HG03175 (cell line): ENCODE measurements around the gene GPR153.

Experiments used
- ATAC-seq: cut with Tn5 transposase; IDR thresholded peaks from one replicate; pipeline ENCODE4 v1.9.1; 2021; ENCODE audit warnings: mild to moderate bottlenecking, moderate library complexity; ENCODE audit not compliant: unreplicated experiment

Gene GPR153

DNA sequence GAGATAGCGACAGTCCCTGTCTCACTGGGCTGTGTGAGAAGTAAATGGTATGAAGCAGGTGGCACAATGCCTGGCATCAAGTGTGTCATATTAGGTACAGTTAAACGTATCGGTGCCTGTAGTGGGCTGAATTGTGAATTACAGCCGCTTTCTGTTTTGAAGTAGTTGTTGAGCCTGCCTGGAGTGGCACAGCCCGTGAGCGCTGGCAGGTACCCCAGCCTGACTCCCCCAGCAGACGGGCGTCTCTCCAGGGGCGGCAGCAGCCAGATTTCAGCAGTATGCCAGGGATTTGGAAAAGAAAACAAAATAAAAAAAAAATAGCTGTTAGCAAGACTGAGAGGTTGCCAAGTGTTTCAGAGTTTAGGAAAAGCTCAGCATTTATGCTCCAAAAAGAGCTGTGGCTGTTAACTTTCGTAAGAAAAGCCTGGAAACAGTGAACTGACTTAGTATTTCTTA lies 26.6 kb upstream of the GPR153 start:
- no peak for ATAC-seq

DNA sequence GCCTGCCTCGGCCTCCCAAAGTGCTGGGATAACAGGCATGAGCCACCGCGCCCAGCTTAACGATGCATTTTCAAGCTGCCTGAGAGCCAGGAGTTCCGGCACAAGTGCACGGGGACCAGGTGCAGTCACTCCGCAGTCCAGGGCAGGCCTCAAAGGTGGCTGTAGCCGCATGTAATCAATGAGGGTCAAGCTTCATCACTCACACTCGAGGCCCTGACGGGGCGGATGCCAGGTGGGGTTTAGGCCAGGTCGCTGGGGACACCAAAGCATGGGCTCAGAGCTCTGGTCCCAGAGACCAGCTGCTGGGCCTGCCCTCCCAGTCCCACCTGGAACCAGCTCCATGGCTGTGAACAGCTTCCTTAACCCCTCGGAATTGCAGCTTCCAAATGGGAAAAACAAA lies 26.1 kb upstream of the GPR153 start:
- ATAC-seq, result no peak

DNA sequence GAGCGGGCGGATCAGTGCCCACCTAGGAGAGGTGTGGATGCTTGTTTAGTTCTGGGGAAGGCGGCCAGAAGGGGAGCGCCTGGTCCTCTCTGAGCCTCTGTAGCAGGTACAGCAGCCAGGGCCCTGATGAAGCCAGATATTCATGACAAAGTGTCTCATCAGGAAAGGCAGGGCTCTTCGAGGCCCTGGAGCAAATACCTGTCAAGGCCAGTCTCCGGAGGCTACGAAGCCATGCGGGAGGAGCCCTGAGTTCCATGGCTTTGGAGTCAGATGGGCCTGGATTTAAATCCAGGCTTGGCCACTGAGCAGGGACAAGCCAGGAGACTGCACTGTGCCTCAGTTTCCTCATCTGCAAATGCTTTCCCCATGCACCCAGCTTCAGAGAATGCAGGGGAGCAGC lies 25.4 kb upstream of the GPR153 start:
- ATAC-seq, result no peak

DNA sequence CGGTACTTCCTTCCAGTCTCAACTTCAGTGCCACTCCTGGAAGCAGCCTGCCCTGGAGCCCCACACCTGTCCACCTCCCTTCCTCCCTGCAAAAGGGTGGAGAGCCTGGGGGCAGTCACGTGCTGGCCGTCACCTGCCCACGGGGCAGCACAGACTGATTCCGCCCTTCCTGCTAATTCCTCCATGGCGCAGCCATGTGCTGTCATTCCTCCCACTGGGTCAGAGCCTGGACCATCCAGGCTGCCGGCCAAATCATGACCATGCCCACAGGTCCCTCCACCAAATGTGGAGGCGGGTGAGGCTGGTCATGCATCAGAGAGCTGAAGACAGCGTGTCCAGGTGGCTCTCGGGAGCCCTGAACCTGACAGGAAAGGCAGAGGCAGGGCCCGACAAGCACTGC lies 24.4 kb upstream of the GPR153 start:
- ATAC-seq, result no peak

DNA sequence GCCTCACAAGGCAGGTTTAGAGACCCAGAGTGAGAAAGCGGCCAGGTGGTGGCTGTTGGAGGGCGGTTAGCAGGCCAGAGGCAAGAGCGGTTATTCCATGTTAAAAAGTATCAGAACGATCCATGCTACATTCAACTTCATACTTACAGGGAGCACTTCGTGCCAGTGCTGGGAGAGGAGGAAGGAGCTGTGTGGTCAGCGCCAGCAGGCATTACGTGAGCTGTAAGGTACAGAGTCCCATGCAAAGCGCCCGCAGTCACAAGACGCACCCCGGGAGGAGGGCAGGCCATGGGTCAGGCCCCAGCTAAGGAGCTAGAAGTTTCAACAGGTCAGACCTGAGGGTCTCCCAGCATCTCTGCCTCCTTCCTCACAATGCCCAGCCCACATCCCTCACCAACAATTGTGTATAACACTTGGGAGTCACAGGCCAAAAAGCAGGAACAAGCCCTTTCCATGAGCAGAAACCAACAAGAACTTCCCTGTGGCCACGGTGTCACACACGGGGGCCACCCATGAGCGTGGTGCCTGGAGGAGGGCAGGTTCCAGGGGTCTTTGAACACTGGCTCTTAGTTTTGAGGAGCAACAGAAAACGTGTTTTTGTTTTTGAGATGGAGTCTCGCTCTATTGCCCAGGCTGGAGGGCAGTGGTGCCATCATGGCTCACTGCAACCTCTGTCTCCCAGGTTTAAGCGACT lies 21.8 kb upstream of the GPR153 start:
- ATAC-seq, result no peak

DNA sequence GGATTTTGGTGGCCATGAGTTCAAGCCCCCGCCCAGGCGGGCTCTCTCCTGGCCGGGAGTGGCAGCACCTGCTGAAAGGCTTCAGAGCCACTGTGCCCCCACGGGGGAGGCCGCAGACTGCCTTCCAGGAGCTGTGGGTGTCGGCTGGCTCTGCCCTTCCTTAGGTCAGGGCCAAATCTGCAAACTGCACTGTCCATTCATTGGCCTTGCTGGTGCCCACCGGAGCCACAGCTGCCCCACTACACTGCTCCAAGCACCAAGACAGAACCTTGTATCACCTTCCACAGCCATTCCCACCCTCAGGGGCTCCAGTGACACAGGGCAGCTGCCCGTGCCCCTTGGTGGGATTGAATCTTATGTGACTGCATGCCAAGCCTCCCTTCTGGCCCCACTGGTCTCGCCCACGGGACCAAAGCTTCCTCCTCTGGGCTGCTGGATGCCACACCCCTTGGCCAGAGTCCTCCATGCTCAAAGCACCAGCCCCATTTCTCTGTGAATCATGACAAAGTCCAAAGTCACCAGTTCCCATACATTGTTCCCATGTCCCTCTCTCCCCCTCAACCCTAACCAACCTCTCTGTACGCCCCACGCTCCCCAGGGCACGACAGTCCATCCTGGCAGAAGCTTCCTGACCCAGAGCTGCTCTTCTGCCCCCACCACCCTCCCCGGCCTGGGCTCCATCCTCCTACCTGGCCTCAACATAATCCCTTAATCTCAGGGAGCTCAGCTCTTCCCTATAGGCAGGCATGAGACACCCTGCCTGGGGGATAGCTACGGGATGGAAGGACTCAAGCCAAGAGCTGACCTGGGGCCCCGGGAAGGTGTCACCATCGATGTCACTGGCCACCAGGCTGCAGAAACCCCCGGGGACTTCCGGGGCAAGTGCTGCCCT lies 20.9 kb upstream of the GPR153 start:
- ATAC-seq, result no peak

DNA sequence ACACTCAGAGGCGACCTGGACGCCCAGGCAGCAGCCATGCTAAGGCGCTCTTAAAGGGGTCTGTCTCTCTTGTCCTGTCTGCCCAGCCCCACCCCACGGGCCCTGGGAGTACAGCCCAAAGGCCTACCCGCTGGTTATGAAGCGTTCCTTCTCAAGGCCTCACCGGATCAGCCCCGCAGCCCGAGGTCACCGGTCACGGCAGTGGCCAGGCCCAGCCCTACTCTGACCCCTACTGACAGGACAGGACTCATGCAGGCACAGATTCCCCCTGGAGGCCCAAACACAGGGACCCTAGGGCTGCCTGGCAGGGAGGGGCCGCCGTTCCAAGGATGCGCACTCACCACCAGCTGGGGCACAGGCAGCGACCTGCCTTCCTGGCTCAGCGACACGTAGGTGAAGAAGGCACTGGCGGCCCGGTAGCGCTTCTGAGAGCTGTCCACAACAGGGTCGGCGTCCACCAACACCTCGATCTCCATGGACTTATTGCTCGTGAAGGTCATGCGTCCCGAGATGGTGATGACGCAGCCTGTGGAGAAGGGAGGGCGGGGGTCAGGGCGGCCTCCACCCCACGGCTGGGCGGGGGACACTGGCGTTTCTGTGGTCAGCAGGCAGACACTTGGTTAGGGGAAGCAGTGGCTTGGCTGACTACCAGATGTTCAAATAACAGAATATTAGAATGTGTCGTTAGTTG lies 20.0 kb upstream of the GPR153 start:
- no peak for ATAC-seq

DNA sequence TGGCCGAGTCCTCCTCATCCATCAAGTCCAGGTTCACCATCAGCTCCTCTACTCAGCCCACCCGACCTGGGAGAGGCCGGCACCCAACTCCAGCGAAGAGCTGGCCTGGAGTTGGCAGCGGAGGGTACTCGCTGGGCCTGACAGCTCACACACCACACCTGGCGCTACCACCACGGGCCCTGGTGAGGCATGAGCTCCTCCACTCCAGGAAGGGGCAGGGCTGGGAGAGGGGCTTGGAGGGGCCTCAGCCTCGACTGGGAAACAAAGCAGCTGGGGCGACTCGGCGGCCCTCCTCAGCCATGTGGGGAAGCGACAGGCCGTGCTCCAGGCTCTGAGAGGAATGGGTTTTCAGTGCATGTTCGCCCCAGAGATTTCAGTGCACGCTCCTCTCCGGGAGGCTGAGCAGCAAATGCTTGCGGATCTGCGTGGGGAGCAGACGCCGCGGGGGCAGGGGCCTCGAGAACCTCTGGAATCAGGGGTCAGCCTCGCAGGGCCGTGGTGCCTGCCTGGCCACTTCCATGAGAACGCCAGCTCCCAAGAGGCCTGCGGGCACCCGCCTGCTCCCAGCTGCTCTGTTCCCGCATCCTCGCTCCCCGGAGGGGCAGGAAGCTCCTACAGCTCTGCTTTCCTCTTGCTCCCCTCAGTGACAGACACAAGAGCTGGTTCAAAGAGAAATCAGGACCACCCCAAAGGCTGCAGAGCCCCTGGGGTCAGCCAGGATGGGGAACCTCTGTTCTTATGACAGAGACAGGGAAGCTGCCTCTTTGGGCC lies 18.9 kb upstream of the GPR153 start:
- ATAC-seq, result no peak

DNA sequence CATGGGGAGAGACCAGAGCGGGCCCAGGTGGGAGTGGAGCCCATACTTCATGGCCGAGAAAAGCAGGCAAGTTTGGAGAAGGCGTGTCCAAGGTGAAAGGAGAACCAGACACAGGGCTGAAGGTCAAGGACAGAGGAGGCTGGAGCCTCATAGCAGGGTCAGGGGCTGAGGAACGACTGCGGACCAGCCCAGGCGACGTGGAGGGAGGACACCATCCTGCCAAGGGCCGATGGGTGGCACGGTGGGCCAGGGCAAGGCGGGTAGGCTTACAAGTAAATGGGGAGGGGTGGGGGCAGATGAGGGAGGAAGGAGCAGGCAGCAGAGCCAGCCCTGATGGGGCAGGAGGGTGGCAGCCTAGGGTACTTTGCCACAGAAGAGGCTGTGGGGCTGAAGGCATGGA lies 18.2 kb upstream of the GPR153 start:
- ATAC-seq, result no peak

DNA sequence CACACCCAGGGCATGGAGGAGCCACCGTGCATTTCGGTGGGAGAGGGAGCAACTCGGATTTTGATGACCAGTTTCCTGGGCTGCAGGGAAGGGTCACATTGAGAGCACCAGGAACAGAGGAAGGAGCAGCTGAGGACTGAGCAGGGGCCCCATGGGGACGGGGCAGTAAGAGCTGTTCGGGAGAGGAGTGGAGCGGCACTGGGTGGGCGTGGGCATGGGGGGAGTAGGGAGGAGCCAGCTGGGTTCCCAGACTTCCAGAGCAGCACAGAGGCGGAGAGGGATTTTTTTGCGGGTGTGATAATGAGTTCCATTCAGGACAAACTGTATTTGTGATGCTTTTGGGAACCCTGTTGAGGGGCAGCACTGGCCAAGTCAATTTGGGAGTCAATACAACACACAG lies 17.4 kb upstream of the GPR153 start:
- ATAC-seq, result no peak

DNA sequence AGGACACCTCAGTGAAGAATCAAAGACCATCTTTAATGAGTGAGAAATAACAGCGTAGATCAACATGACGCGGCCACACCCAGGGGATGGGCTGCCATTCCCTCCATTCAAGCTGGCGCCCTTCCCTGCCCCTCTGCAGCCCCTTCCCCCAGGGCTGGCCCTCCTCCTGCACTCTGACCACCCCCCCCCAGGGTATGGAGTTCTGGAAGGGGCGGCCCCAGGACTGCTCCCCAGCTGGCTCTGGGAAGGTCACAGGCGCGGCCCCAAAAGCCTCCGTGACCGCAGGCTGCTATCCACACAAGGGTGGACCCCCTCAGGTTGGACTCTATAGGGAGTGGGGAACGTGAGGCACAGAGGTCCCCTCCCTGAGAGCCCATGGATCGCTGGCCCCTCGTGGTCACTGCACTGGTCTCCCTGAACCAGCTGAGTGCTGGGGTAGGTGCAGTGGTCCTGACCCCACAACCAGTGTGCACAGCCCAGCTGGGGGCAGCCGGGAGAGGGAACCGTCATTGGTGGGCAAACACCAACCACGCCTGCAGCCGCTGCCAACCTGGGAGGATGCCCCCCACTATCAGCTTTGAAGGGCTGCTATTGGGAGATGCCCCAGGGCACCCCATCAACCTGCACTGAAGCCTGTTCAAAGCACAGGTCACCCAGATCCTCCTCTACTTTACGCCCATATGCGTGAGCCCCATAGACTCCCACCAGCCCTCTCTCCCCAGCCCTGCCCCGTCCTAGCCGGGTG lies 16.1 kb upstream of the GPR153 start:
- no peak for ATAC-seq

DNA sequence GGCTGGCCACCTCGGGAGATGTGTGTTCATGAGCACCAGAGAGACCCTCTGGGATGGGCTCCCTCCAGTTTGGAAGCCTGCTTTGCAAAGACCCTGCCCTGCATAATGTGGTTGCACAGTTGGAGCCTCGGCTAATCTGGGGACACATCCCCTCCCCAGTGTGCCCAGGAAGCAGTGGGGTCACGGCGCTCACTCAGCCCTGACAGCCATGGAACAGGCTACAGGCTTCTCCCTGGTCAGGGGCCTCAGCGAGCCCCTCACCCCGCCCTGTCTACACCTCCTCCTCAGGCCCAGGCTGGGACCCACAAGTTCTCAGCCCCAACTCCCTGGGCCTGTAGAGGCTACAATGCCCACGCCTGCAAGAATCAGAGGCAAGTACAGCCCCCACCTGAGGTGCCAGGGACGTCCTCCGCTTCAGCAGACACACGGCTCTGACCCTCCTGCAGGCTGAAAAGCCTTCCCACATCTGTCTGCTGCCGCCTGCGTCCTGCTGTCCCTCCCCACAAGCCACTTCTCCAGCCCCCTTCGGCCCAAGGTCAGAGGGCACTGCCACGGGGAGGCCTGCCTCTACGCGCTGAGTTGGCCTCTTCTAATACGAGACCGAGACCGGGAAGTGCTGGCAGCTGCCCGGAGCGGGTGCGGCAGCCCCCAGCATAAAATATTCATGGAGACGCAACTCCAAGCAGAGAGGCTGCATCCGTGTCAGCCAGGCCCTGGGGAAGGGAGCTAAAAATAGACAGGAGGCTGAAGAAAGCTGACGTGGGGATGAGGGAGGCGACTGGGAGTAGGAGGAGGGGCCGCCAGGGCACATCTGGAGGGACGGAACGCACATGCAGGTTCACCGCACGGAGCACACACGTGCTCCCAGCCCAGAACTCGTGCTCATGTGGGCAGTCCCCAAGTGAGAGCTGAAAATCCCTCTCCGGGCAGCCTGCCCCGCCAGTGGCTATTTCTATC lies 15.2 kb upstream of the GPR153 start:
- no peak for ATAC-seq

DNA sequence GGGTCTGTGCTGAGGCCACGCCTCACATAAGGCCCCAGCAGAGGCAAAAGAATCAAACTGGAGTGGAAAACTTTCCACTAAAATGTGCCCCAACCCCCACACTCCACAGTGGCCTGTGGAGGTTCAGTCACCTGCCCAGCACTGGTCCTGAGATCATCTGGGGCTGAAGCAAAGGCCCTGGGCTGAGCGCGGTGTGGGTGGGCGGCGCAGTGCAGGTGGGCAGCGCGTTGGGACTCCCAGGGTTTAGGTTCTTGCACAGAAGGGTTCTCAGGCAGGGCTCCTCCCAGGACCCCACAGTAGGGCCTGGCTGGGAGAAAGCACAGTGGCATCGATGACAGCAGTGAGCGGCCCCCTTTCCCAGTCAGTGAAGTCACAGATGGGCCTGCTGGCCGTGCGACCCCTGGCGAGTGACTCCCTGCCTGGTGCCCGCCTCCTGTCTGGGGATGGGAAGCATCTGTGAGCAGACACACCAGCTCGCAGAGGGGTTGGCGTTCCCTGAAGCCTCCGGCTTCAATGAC lies 13.8 kb upstream of the GPR153 start:
- no peak for ATAC-seq

DNA sequence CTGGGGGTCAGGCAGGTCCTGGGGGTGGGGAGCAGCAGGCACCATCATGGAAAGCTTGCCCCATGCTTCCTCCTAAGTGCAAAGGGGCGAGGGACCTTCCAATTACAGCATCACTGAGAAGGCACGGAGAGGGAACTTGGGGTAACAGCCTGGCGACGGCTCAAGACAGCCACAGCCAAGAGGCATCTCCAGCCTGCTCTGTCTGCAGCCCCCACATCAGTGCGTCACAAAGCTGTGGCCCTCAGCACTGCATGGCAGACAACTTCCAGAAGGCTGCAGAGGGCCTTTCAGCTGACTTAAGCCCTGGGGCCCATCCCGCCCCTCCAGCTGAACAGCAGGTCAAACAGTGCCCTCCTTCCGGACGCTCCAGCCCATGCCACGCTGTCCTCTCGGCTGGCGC lies 13.2 kb upstream of the GPR153 start:
- no peak for ATAC-seq

DNA sequence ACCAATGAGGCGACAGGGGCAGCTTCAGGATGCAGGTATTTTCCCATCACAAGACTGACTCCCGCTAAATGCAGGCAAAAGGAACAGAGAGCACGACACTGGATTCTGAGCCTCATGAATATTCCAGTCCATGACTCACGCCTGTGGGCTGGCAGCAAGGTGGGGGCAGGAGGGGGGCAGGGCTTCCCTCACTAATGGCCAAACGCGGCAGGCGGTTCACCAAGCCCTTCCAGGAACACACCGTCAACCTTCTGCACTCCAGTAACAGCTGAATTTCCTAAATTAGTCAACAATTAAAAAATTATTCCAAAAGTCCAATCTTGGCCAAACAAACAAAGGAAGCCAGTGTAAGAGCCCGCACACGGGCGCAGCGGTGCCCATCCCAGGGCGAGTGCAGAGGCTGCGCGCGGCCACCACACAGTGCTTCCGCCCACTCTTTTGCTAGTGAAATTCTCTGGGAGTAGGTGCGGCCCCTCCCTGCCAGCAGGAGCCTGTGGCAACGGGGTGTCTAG lies 12.5 kb upstream of the GPR153 start:
- no peak for ATAC-seq

DNA sequence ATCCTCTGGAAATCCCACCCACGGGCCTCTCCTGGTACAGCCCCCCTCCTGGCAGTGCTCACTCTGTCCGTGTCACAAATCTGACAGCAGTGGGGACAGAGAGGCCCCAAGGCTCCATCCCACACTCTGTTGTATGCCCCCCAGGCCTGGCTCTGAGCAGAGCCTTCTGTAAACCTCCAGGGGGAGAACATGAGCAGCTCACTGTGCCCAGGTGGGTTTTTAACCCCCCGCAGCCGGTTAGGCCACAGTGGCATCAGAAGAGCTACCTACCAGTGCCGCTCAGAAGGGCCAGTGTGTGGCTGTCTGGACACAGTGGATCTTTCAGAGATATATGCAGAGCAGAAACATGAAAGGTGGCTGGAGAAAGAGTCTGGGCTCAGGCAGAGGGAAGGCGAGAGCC lies 12.0 kb upstream of the GPR153 start:
- ATAC-seq, result no peak

DNA sequence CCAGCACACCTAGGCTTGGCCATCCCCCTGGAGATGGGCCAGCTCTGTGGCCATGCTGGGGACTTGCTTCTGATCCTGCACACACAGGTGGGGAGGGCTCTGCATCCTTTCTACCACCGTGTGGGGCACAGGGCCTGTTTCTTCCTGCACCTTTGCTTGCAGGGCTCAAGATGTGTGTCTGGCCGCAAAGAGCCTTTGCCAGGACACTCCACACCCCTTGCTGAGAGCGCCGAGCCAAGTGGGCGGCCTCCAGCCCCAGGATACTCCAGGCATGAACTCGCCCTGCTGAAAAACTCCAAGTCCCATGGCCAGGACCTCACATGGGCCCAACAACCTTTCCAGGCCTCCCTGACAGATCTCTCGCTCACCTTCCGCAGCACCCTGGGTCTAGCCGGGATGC lies 11.6 kb upstream of the GPR153 start:
- no peak for ATAC-seq

DNA sequence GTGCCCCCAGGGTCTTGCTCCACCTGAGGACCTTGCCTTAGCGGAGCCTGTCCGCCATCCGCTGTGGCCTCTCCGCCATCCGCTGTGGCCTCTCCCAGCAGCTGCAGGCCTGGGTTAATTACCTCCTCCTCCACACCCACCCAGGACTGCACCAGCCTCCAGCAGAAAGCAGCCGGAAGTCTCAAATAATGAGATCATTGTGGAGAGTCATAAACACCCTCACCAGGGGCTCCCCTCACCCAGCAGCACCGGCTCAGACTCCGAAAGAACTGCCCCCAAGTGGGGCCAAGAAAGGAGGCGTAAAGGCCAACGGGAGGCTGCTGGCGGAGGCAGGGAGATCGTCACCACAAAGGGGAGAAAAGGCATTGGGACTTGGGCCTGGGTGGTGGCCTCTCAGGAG lies 10.7 kb upstream of the GPR153 start:
- no peak for ATAC-seq

DNA sequence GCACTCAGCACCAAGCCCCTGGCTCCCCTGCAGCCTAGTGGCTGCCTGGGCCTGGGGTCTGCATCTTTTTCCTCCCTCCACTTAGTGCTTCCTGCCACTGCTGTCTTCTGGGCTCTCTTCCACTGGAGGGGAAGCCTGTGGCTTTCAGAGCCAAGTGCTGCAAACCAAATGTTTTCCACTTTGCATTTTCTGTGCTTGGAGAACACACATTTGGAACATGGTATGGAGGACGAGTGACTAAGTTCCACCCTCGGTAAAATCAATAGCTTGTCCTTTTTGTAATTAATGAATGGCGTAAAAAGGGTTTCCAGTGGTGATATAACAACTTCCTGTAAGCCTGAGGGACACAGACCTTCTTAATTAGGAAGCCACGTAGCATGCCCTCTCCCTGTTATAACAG lies 10.1 kb upstream of the GPR153 start:
- no peak for ATAC-seq
